KMS-11 (cell line): ENCODE measurements around the gene RPUSD4.
A peak's percentile ranks its signal among the peaks of the same experiment; 100 is the strongest.

ENCODE experiments used
- H2AFZ ChIP-seq: fragments of 200-600 bp; sonication (generic); 2 replicates; pipeline ENCODE4 v1.6.1; 2016; ENCODE audit warnings: antibody characterized with exemption, mixed run types, low read depth
- H3K27ac ChIP-seq: fragments of 200-600 bp; sonication (generic); 2 replicates; pipeline ENCODE4 v1.6.1; 2016; ENCODE audit warnings: mild to moderate bottlenecking, mixed run types
- H3K27me3 ChIP-seq: fragments of 200-600 bp; sonication (generic); 2 replicates; pipeline ENCODE4 v1.6.1; 2017; ENCODE audit warnings: mild to moderate bottlenecking, low read depth, mixed run types, moderate library complexity; ENCODE audit not compliant: insufficient read depth
- H3K36me3 ChIP-seq: fragments of 200-600 bp; sonication (generic); 2 replicates; pipeline ENCODE4 v1.6.1; 2017; ENCODE audit warnings: mild to moderate bottlenecking, mixed run types; ENCODE audit not compliant: insufficient read depth
- H3K4me1 ChIP-seq: fragments of 200-600 bp; sonication (generic); 2 replicates; pipeline ENCODE4 v1.6.1; 2016; ENCODE audit warnings: mild to moderate bottlenecking, low read depth, mixed run types; ENCODE audit not compliant: poor library complexity, severe bottlenecking
- H3K4me2 ChIP-seq: fragments of 200-600 bp; sonication (generic); 2 replicates; pipeline ENCODE4 v1.7.0; 2016; ENCODE audit warnings: mild to moderate bottlenecking, mixed run types
- H3K4me3 ChIP-seq: fragments of 200-600 bp; sonication (generic); IDR thresholded peaks from 2 replicates; pipeline ENCODE4 v1.6.1; 2017; ENCODE audit warnings: low read depth, low read length, mixed read lengths; ENCODE audit not compliant: insufficient read depth
- H3K79me2 ChIP-seq: fragments of 200-600 bp; sonication (generic); 2 replicates; pipeline ENCODE4 v1.6.1; 2016; ENCODE audit warnings: low read depth, mixed run types; ENCODE audit not compliant: insufficient read depth
- H3K9ac ChIP-seq: fragments of 200-600 bp; sonication (generic); 2 replicates; pipeline ENCODE4 v1.6.1; 2016; ENCODE audit warnings: mild to moderate bottlenecking, mixed run types
- H4K20me1 ChIP-seq: fragments of 200-600 bp; sonication (generic); 2 replicates; pipeline ENCODE4 v1.6.1; 2016; ENCODE audit warnings: mild to moderate bottlenecking, mixed run types; ENCODE audit not compliant: insufficient read depth
- CTCF ChIP-seq: fragments of 200-600 bp; sonication (generic); conservative IDR thresholded peaks from 2 replicates; pipeline ENCODE4 v1.6.1; 2017; ENCODE audit warnings: low read depth, mild to moderate bottlenecking, antibody characterized with exemption, low read length, moderate library complexity, mixed read lengths

RPUSD4 gene

GRCh38 chr11:126193038-126193478, 18.4 kb downstream of the RPUSD4 start:
- Histone ChIP-seq H3K4me3 (no peak overlapping the region), H2AFZ (no peak overlapping the region), H3K27me3 (no peaks in the 10 kb centered on the region), H3K27ac (no peak overlapping the region), H4K20me1 (no peaks in the 10 kb centered on the region), H3K4me2 (no peak overlapping the region), H3K36me3 (no peaks in the 10 kb centered on the region), H3K79me2 (no peaks in the 10 kb centered on the region), H3K4me1 (peaks cover 90% of the 10 kb centered on the region), H3K9ac (no peak overlapping the region)
- no peak for TF ChIP-seq CTCF

GRCh38 chr11:126192361-126192760, 19.1 kb downstream of the RPUSD4 start:
- Histone ChIP-seq H4K20me1 (no peaks in the 10 kb centered on the region), H3K4me3 (no peak overlapping the region), H3K79me2 (no peaks in the 10 kb centered on the region), H3K4me2 (no peak overlapping the region), H3K9ac (no peak overlapping the region), H3K4me1 (peaks cover 90% of the 10 kb centered on the region), H3K36me3 (no peaks in the 10 kb centered on the region), H3K27me3 (no peaks in the 10 kb centered on the region), H3K27ac (no peak overlapping the region; the same call in 1 of the 2 replicates), H2AFZ (no peak overlapping the region)
- TF ChIP-seq CTCF: no peak

- no peak overlapping the region; the same call in 1 of the 2 replicates for H3K4me2 ChIP-seq
- peaks cover 91% of the 10 kb centered on the region for H3K4me1 ChIP-seq
- no peak for TF ChIP-seq CTCF
- peak overlapping the region; percentile 97; the same call in 1 of the 2 replicates for H3K27ac ChIP-seq
- H3K27me3 ChIP-seq: no peaks in the 10 kb centered on the region
- H3K79me2 ChIP-seq: no peaks in the 10 kb centered on the region
- H2AFZ ChIP-seq: no peak overlapping the region
- no peak overlapping the region for H3K9ac ChIP-seq
- no peaks in the 10 kb centered on the region for H4K20me1 ChIP-seq
- H3K4me3 ChIP-seq: no peak overlapping the region
- no peaks in the 10 kb centered on the region for H3K36me3 ChIP-seq
These were observed 19.9 kb downstream of the RPUSD4 start for GRCh38 chr11:126191379-126192073.

DNA sequence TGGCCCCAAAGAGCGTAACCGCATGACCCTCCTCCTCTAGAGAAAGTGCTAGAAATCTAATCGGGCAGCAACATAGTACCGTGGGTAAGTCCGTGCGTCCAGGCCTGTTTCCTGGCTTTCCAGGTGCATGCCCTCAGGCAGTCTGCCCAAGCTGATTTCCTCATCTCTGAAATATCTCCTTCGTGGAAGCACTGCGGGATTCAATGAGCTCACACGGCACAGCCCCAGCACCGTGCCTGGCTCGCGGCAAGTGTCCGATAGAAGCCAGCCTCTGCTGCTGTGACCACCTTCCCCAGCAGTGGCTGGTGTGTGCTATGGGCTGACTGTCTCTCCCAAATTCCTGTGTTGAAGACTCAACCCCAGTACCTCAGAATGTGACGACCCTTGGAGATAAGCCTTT, 20.7 kb downstream of the RPUSD4 start:
- no peak for TF ChIP-seq CTCF
- Histone ChIP-seq H3K4me3 (no peak overlapping the region), H2AFZ (no peak overlapping the region), H3K9ac (no peak overlapping the region), H3K4me2 (peak overlapping the region; percentile 21; the same call in 1 of the 2 replicates), H4K20me1 (no peaks in the 10 kb centered on the region), H3K79me2 (no peaks in the 10 kb centered on the region), H3K4me1 (peaks cover 91% of the 10 kb centered on the region), H3K27me3 (no peaks in the 10 kb centered on the region), H3K27ac (peak overlapping the region; percentile 97), H3K36me3 (no peaks in the 10 kb centered on the region)
